Gastrocnemius medialis (tissue), 4 donors: ENCODE data around the gene AKAP6. TPM values are rescaled to one million over a fixed set of nuclear protein-coding genes. Genes with fewer than 3 reads are reported as not detected.

Experiments used
- ATAC-seq, 2 donors: fragments of 150-250 bp; one replicate each; pipeline ENCODE4 v1.9.1; 2016
- DNase-seq, 2 donors: peaks; one replicate each; pipeline ENCODE4 v3.0.0-alpha.2; 2019
- H3K27ac ChIP-seq, 4 donors: fragments of 200-600 bp; sonication (generic); 1 replicate in 1 of 4; 2 replicates in 3 of 4; pipeline ENCODE4 v1.5.1; 2016 to 2018; ENCODE audit warnings: mild to moderate bottlenecking in 2 of 4, moderate library complexity in 1 of 4
- H3K27me3 ChIP-seq, 3 donors: fragments of 200-600 bp; sonication (generic) in 2 of 3; 1 replicate in 1 of 3; 2 replicates in 2 of 3; pipeline versions ENCODE4 v1.5.1 to v1.6.0; 2016 to 2019; ENCODE audit warnings: mild to moderate bottlenecking in 1 of 3, moderate library complexity in 1 of 3
- H3K36me3 ChIP-seq, 2 donors: fragments of 200-600 bp; sonication (generic) in 1 of 2; one replicate each; pipeline ENCODE4 v1.5.1; 2017 to 2018
- H3K4me1 ChIP-seq, 2 donors: fragments of 200-600 bp; sonication (generic) in 1 of 2; one replicate each; pipeline ENCODE4 v1.5.1; 2016 to 2017; ENCODE audit warnings: mild to moderate bottlenecking in 2 of 2
- H3K4me3 ChIP-seq, 4 donors: fragments of 200-600 bp; sonication (generic) in 3 of 4; 1 replicate in 1 of 4; 2 replicates in 3 of 4; pipeline ENCODE4 v1.5.1; 2016 to 2019; ENCODE audit warnings: mild to moderate bottlenecking in 2 of 4
- H3K9me3 ChIP-seq, 3 donors: fragments of 200-600 bp; sonication (generic) in 2 of 3; 1 replicate in 1 of 3; 2 replicates in 2 of 3; pipeline ENCODE4 v1.5.1; 2016 to 2019
- POLR2A ChIP-seq, 2 donors: fragments of 450-650 bp; IDR thresholded peaks; one replicate each; pipeline ENCODE4 v1.6.1; 2017; ENCODE audit warnings: antibody characterized with exemption in 2 of 2, mild to moderate bottlenecking in 2 of 2, moderate library complexity in 2 of 2
- in situ Hi-C, 4 donors: fragments of 200-750 bp; cut with MboI; loops; one replicate each; pipeline versions ENCODE4 v1.15.0 to v1.8.0; 2017; ENCODE audit warnings: low sequenced_read_pairs in 4 of 4
- intact Hi-C: fragments of 100-400 bp; cut with DNase I; formaldehyde crosslinking; loops from one replicate; pipeline ENCODE4 v1.15.1; 2023; ENCODE audit warnings: low total_unique reads
- total RNA-seq, 4 donors: library from RNA; depleted of rRNA; stranded (reverse); fragments of >200 nt; gene quantifications; one replicate each; pipeline versions ENCODE4 v1.1.0 to v1.2.3, GENCODE V29; 2016
- TF ChIP-seq, protein P1 (sequence below), 5 experiments: fragments of 450-650 bp in 3 of 5; fragments of 200-600 bp in 2 of 5; sonication (generic) in 2 of 5; IDR thresholded peaks in 4 of 5; conservative IDR thresholded peaks in 1 of 5; 1 replicate in 4 of 5; 2 replicates in 1 of 5; pipeline ENCODE4 v1.5.1; 2016 to 2019; ENCODE audit warnings: antibody characterized with exemption in 5 of 5, mild to moderate bottlenecking in 3 of 5, moderate library complexity in 3 of 5

AKAP6 gene
- total RNA-seq, 4 donors from 2014 or later, result 23.2 to 59.2 (median 32.1) TPM

DNA sequence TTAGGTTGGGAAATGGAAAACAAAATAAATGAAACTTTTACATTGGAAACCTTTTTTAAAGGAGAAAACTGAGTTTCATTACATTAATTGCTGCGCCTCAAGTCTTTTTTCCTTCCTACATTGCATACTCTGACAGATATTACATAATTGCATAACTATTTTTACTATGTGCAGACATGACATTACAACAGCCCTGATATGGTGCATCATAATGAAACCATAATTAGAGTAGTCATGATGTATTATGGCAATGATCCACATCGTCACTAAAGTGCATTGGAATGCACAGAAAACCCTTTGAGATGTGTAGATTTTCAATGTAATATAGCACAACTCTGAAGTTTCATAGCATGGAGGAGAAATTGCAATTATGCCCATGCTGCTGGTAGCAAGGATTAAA, 391.8 kb downstream of the AKAP6 start:
- Histone ChIP-seq H3K27me3 (no peaks in the 10 kb centered on the region), H3K36me3 (no peaks in the 10 kb centered on the region), H3K4me3 (no peak overlapping the region), H3K27ac (no peak overlapping the region), H3K4me1 (peaks cover 0 to 4% of the 10 kb centered on the region in 2 donors), H3K9me3 (no peaks in the 10 kb centered on the region)
- no peak for TF ChIP-seq POLR2A (IDR thresholded peaks at IDR 0.05)
- TF ChIP-seq, protein P1, sequence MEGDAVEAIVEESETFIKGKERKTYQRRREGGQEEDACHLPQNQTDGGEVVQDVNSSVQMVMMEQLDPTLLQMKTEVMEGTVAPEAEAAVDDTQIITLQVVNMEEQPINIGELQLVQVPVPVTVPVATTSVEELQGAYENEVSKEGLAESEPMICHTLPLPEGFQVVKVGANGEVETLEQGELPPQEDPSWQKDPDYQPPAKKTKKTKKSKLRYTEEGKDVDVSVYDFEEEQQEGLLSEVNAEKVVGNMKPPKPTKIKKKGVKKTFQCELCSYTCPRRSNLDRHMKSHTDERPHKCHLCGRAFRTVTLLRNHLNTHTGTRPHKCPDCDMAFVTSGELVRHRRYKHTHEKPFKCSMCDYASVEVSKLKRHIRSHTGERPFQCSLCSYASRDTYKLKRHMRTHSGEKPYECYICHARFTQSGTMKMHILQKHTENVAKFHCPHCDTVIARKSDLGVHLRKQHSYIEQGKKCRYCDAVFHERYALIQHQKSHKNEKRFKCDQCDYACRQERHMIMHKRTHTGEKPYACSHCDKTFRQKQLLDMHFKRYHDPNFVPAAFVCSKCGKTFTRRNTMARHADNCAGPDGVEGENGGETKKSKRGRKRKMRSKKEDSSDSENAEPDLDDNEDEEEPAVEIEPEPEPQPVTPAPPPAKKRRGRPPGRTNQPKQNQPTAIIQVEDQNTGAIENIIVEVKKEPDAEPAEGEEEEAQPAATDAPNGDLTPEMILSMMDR (IDR thresholded peaks at IDR 0.05 in 4 of 5, conservative IDR thresholded peaks at IDR 0.05 in 1 of 5), result no peak
- intact Hi-C loops (no loop called here), in situ Hi-C loops (no loop called here)
- no peak for DNase-seq
- no peak for ATAC-seq

DNA sequence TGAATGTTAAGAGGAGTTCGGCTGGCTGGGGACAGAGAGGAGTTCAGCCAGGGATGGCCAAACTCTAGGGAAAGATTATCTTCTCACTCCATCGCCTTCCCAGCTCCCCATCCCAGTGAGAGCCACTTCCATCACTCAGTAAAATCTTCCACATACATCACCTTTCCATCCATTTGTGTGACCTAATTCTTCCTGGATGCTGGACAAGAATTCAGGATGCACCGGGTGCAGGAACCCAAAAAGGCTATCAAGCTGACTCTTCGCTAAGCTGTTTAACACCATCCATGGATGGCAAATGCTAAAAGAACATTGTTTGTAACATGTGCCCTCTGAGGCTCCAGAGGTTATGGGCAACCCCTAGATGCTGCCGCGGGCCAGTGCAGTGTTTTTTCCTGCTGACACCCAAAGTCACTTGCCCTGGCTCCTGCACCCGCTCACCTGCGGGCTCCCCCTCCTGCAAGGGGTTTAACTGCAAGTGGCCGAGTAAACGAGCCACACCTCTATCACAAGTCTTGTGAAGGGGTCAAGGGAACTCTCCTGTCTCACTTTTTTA, 393.6 kb downstream of the AKAP6 start:
- in situ Hi-C loops (no loop called here), intact Hi-C loops (no loop called here)
- DNase-seq (no peak), ATAC-seq (no peak)
- Histone ChIP-seq H3K4me1 (peaks cover 0 to 4% of the 10 kb centered on the region in 2 donors), H3K27ac (no peak overlapping the region), H3K9me3 (no peaks in the 10 kb centered on the region), H3K4me3 (no peak overlapping the region), H3K27me3 (no peaks in the 10 kb centered on the region), H3K36me3 (no peaks in the 10 kb centered on the region)
- TF ChIP-seq, protein P1 (IDR thresholded peaks at IDR 0.05 in 4 of 5, conservative IDR thresholded peaks at IDR 0.05 in 1 of 5), result no peak
- TF ChIP-seq POLR2A (IDR thresholded peaks at IDR 0.05), result no peak

DNA sequence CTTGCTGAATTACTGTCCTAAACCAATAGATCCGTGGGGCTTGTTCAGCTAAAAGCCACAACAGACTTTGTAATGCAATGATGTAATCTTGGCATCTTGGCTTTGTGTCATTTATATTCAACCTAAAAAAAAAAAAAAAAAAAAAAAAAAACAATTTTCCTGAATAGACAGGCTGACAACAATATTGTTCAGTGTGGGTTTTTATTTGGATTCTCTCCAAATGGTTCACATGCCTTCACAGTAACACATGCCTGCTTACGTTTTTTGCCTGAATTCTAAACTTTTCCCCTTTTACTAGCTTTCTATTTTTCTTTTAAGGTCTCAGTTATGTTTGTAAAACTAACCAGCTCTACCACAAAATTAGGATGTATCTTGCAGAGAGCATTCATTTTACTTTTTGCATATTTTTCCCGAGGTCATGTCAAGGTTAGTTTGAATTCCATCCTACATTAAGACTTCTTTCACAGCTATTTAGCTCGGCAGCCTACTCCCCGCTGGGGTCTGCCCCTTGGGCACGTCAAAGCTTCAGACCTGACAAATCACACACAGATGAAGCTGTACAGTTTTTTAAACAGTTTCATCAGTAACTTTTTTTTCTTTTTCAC, 395.9 kb downstream of the AKAP6 start:
- TF ChIP-seq, protein P1 (IDR thresholded peaks at IDR 0.05 in 4 of 5, conservative IDR thresholded peaks at IDR 0.05 in 1 of 5), result no peak
- TF ChIP-seq POLR2A (IDR thresholded peaks at IDR 0.05), result no peak
- no peaks in the 10 kb centered on the region for H3K36me3 ChIP-seq
- no peak overlapping the region for H3K27ac ChIP-seq
- intact Hi-C loops (no loop called here), in situ Hi-C loops (no loop called here)
- peaks cover 0 to 4% of the 10 kb centered on the region in 2 donors for H3K4me1 ChIP-seq
- ATAC-seq (no peak), DNase-seq (no peak)
- no peaks in the 10 kb centered on the region for H3K9me3 ChIP-seq
- no peak overlapping the region for H3K4me3 ChIP-seq
- no peaks in the 10 kb centered on the region for H3K27me3 ChIP-seq

DNA sequence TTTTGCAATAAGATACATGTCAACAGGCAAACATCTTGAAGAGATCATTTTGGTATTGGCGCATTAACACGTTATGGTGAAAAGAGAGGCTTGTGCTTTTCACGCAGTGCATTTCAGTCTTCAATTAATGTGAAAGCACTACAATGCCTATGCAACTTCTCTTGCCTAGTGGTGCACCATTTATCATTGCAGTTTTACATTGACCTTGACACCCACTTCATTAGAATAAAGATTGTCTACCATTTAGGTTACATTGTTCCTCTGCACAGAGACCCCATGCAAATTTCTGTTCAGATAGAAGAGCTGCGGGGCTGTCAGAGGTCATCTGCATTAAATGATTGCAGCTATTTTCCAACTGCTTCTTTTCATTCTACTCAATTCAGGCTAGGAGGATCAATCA, 397.4 kb downstream of the AKAP6 start:
- H3K9me3 ChIP-seq, result no peaks in the 10 kb centered on the region
- H3K36me3 ChIP-seq, result no peaks in the 10 kb centered on the region
- intact Hi-C loops (no loop called here), in situ Hi-C loops (no loop called here)
- H3K27me3 ChIP-seq, result no peaks in the 10 kb centered on the region
- peaks cover 0 to 4% of the 10 kb centered on the region in 2 donors for H3K4me1 ChIP-seq
- TF ChIP-seq, protein P1 (IDR thresholded peaks at IDR 0.05 in 4 of 5, conservative IDR thresholded peaks at IDR 0.05 in 1 of 5), result no peak
- no peak for TF ChIP-seq POLR2A (IDR thresholded peaks at IDR 0.05)
- DNase-seq (no peak), ATAC-seq (no peak)
- H3K27ac ChIP-seq, result no peak overlapping the region
- no peak overlapping the region for H3K4me3 ChIP-seq
